NCI-H2196 (cell line): ENCODE results near the gene RFXAP.
"Not testable (repeated sequence)": the region's sequence is repeated elsewhere in the genome, so short reads cannot be mapped to it uniquely, and the experiment has no call there.

Experiments used
- DNase-seq: peaks from one replicate; lab custom pipeline; 2025; ENCODE audit not compliant: unreplicated experiment; lab: John Stamatoyannopoulos, UW

RFXAP gene, protein sequence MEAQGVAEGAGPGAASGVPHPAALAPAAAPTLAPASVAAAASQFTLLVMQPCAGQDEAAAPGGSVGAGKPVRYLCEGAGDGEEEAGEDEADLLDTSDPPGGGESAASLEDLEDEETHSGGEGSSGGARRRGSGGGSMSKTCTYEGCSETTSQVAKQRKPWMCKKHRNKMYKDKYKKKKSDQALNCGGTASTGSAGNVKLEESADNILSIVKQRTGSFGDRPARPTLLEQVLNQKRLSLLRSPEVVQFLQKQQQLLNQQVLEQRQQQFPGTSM

DNA sequence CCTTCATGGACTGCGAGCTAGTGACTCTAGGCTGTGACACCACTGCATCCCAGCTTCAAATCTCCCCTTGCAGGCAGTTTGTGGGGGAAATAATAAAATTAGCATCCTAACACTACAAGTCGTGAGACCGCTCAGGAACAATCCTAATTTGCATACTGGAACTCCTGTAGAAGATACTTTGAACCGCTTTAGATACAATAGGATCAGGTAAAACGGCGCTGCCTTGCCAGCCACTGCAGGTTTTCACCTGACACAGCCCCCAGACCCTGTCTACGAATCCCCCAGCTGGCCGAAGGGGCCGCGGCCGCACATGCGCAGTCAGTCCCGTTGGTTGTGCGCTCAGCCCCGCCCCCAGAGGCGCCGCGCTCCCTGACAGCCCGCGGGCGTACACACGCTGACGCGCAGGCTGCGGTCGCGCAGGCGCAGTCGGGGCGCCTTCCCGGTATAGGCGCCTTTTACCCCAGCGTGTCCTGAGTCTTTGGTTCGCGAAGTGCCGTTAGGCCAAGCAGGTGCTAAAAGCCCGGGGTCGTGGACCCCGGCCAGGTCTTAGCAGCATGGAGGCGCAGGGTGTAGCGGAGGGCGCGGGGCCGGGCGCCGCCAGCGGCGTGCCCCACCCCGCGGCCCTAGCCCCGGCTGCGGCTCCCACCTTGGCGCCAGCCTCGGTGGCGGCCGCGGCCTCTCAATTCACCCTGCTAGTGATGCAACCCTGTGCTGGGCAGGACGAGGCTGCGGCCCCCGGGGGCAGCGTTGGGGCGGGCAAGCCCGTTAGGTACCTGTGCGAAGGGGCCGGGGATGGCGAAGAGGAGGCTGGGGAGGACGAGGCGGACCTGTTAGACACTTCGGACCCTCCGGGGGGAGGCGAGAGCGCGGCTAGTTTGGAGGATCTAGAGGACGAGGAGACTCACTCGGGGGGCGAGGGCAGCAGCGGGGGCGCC is at the start of gene RFXAP:
RFXAP (plus strand) TSS at position 419 of the 935 bp plus-strand sequence; CDS start at position 555, 136 bp downstream.
- DNase-seq, result peak; percentile 81

DNA sequence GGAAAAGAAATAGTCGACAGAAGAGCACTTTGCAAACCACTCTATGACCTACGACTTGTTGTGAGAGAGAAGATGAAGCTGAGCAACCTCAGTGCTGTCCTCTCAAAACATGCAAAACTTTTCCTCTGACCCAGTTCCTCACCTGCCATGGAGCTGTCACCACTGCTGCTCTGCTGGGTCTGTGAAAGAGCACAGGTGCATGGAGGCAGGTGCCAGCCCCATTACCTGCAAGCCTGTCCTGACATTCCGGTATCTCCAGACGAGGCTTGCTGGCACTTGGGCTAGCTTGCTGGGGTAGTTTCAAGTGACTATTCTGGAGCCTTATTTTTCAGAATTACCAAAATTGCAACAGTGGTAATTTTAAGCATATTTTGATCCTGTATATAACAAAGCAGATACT is 49.5 kb upstream of the RFXAP start:
- DNase-seq, result no peak

DNA sequence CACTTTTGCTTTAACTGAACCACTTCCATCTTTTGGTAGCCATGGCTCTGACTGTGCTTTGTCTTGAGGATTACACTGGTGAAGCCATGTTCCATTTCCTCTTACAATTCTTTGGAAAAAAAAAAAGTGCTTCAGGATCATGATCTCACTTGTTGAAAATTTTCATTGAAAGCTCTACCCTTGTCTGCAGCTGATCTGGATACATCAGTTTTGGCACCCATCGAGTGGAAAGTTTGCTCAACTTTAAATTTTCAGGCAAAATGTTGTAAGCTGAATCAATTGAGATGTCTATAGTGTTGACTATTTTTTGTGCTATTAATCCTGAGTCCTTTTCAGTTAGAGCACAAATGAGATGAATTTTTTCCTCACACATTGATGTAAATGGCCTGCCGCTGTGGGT is 48.3 kb upstream of the RFXAP start:
- DNase-seq, result no peak

DNA sequence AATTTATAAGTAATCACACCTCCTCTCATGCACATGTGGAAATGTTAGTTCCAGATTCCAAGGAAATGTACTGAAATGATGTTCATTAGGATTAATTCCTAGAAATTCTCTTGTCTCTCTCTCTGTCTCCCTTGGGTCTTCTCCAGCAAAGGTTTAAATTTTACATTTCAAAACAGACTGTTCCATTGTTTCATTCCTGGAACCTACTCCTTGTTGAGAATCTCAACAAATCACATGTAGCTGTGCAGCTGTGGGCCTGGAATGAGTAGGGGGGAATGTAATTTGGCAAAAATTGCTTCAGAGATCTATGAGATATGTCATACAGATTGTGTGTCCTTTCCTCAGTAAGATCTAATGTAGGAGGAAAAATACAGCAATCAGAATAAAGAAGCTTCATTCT is 46.2 kb upstream of the RFXAP start:
- DNase-seq, result no peak

- no peak for DNase-seq
Observed at GRCh38 chr13:36774931-36775330, 44.1 kb upstream of the RFXAP start.

- no peak for DNase-seq
Observed at GRCh38 chr13:36776175-36776574, 42.8 kb upstream of the RFXAP start.

GRCh38 chr13:36778083-36778671 is 40.8 kb upstream of the RFXAP start:
- no peak for DNase-seq

- no peak for DNase-seq
Observed at GRCh38 chr13:36783890-36784289, 35.1 kb upstream of the RFXAP start.

- DNase-seq, result not testable (repeated sequence)
Observed at GRCh38 chr13:36786175-36786574, 32.8 kb upstream of the RFXAP start.

GRCh38 chr13:36787181-36787580 is 31.8 kb upstream of the RFXAP start:
- no peak for DNase-seq

- no peak for DNase-seq
Observed at GRCh38 chr13:36788276-36788675, 30.7 kb upstream of the RFXAP start.

GRCh38 chr13:36789061-36789460 is 30.0 kb upstream of the RFXAP start:
- no peak for DNase-seq

DNA sequence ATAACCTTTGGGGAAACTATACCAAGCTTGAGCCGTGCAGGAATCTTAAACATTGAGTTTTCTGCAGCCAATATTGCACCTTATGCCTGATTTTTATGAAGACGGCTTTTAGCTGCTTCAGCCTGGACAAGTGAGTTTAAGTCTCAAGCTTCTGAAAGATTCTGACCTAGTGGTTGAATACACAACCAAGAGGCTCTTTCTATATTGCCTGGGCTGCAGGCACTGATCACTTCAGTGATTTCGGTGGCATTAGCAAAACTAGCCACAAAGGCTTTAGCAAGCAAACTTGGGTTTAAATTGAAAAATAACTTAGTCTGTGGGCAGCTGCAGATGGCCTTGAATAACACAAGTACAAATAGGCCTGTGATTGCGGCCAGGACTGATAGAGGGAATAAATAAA is 29.3 kb upstream of the RFXAP start:
- DNase-seq, result no peak

DNA sequence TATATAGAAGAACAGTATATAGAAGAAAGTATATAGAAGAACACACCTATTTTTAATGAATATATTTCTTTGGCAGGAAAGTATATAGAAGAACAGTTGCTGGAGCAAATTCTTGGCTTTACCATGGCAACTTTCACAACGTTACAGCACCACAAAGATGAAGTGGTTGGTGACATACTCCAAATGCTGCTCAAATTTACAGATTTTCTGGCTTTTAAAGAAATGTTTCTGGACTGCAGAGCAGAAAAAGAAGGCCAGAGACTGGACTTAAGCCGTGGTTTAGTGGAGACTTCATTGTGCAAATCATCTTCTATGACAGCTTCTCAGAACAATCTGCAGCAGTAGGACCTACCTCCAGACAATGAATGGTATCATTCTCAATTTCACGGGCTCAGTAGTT is 24.3 kb upstream of the RFXAP start:
- no peak for DNase-seq

DNA sequence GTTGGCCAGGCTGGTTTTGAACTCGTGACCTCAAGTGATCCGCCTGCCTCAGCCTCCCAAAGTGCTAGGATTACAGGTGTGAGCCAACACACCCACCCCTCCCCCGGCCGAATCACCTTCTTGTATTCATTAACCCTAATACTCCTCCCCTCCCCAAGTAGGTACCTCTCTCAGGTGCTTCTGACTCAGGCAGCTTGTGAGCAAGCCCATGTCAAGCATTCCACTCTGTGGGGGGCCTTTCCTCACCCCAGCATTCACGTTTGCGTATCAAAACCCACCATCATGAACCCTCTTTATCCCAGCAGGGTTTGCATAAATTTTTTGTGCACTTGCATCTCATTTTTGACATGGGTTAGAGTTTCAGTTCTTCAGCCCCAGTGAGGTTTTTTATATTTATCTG is 23.6 kb upstream of the RFXAP start:
- no peak for DNase-seq

DNA sequence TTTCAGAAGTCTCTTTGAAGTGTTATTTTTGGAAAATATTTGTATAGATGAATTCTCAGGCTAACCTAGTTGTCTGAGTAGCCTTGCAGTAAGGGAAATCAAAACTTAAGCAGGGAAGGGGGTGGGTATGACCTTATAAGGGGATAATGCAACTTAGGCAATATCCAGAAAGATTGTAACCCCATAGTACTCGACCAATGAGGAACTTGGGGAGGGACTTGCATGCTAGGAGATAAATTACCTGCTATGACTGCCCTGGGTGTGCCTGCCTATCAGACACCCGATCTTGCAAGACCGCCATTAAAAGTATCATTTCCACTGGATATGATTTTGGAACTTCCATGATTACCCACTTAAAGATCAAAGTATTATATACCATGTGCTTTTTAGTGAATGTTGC is 23.0 kb upstream of the RFXAP start:
- no peak for DNase-seq

GRCh38 chr13:36801035-36801434 is 18.0 kb upstream of the RFXAP start:
- DNase-seq, result no peak

- DNase-seq, result no peak
Observed at GRCh38 chr13:36804588-36804987, 14.4 kb upstream of the RFXAP start.

- no peak for DNase-seq
Observed at GRCh38 chr13:36806102-36806501, 12.9 kb upstream of the RFXAP start.

DNA sequence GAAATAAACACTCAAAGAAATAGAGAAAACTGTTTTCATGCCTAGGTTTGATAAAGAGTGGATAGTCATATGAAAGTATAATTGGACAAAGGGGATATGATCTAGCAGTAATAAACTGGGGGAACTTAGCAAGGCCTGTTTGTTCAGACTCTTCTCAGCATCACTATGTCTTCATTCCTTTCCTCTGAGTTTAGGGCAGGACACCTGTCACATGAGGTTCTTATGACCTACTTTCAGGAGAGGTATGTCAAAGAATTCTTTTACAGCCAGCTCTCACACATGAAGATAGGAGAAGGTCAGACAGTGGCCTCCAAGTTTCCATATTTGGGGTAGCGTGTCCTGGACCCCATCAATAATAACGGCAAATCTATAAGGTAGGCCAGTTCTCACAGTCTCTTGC is 11.4 kb upstream of the RFXAP start:
- DNase-seq, result no peak

GRCh38 chr13:36813225-36813624 is 5.8 kb upstream of the RFXAP start:
- no peak for DNase-seq

DNA sequence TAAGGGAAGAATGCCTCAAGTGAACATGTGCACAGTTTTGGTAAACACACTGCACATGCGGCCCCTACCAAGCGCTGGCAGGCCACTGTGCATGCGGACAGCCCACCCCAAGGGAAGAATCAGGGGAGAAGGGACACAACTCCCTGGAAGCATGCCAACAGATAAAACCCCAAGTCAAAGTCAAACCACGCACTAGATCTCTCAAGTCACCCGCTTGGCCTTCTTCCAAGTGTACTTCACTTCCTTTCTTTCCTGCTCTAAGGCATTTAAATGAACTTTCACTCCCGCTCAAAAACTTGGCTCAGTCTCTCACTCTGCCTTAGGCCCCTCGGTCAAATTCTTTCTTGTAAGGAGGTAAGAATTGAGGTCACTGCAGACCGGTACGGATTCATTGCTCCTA is 4.6 kb upstream of the RFXAP start:
- no peak for DNase-seq
